Measurements from ENCODE around the gene CCNI. TPM values are rescaled to one million over a fixed set of nuclear protein-coding genes. Genes with fewer than 3 reads are reported as not detected.

CCNI gene
- total RNA-seq, 1 experiment from 2014 or later: 240 TPM

DNA sequence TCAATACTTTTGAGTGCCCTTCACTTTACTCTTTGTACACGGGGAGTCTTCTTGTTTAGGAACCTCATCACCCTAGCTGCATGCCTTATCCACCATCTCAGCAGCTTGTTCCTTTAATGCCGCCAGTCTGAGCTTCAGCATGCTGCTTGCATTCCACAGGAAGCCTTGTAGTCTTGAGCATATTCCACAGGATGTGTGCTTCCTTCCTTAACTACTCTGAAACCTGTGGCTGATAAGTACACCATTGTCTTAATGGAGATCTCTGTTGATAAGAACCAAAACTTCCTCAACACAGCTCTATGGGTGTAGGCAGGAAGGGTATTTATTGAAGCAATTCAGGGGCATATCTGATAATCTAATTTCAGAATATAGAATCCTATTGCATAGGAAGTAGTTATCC lies 24.4 kb upstream of the CCNI start:
- H3K23ac ChIP-seq (ENCODE audit: insufficient read length, low read depth, low read length): no peak overlapping the region
- no peak overlapping the region for H2AK5ac ChIP-seq (ENCODE audit: insufficient read length, low read length)
- no peak for DNase-seq
- no peak overlapping the region for H3T11ph ChIP-seq (ENCODE audit: low read length)
- H3K36me3 Mint-ChIP-seq (ENCODE audit: insufficient read depth in 1 of 3, low read depth in 3 of 3): no peaks in the 10 kb centered on the region
- H3K9ac ChIP-seq (ENCODE audit: extremely low read depth, insufficient read length, low read length): no peak overlapping the region
- no peak overlapping the region for H3K4me3 Mint-ChIP-seq
- H3K27ac ChIP-seq (ENCODE audit: insufficient read length, low read depth, low read length): no peak overlapping the region
- H3K79me2 ChIP-seq (ENCODE audit: insufficient read depth, low read length): no peaks in the 10 kb centered on the region
- no peak overlapping the region for H4K8ac ChIP-seq (replicated peaks; ENCODE audit: insufficient read length, low read depth, low read length)
- H3K4me2 ChIP-seq (ENCODE audit: insufficient read depth, insufficient read length, low read length): no peak overlapping the region
- no peaks in the 10 kb centered on the region for H3K9me3 Mint-ChIP-seq
- no peak overlapping the region for H2BK5ac ChIP-seq (ENCODE audit: insufficient read length, low read length)
- no peak overlapping the region for H3K14ac ChIP-seq (ENCODE audit: insufficient read depth, low read length)
- H3K4ac ChIP-seq (ENCODE audit: low read depth, low read length): no peak overlapping the region
- no peak overlapping the region for H2BK15ac ChIP-seq (ENCODE audit: low read depth, low read length)
- no peak overlapping the region for H2BK20ac ChIP-seq (ENCODE audit: low read depth, low read length, poor library complexity, severe bottlenecking)
- H2BK12ac ChIP-seq (ENCODE audit: insufficient read length, low read depth, low read length): no peak overlapping the region
- H3K27ac Mint-ChIP-seq: no peak overlapping the region
- H4K5ac ChIP-seq (ENCODE audit: insufficient read length, low read depth, low read length): no peak overlapping the region
- no peak overlapping the region for H2BK120ac ChIP-seq (ENCODE audit: low read depth, low read length, poor library complexity, severe bottlenecking)
- no peaks in the 10 kb centered on the region for H4K20me1 ChIP-seq (ENCODE audit: control insufficient read depth, insufficient read depth, insufficient read length)
- H3K79me1 ChIP-seq (ENCODE audit: insufficient read depth, low read depth, low read length, poor library complexity, severe bottlenecking): no peaks in the 10 kb centered on the region
- no peaks in the 10 kb centered on the region for H3K4me1 ChIP-seq (ENCODE audit: insufficient read depth, low read length)
- H4K91ac ChIP-seq (ENCODE audit: insufficient read length, low read depth, low read length): no peak overlapping the region
- no peaks in the 10 kb centered on the region for H3K9me3 ChIP-seq (ENCODE audit: control insufficient read depth, low read depth, low read length)
- H3K56ac ChIP-seq (ENCODE audit: insufficient read length, low read depth, low read length): no peak overlapping the region
- no peak overlapping the region for H2AFZ ChIP-seq (ENCODE audit: low read length)
- H3K4me1 Mint-ChIP-seq: peaks cover 6 to 9% of the 10 kb centered on the region in 2 experiments
- H3K18ac ChIP-seq (ENCODE audit: insufficient read length, low read depth, low read length): no peak overlapping the region
- TF ChIP-seq, protein P1, sequence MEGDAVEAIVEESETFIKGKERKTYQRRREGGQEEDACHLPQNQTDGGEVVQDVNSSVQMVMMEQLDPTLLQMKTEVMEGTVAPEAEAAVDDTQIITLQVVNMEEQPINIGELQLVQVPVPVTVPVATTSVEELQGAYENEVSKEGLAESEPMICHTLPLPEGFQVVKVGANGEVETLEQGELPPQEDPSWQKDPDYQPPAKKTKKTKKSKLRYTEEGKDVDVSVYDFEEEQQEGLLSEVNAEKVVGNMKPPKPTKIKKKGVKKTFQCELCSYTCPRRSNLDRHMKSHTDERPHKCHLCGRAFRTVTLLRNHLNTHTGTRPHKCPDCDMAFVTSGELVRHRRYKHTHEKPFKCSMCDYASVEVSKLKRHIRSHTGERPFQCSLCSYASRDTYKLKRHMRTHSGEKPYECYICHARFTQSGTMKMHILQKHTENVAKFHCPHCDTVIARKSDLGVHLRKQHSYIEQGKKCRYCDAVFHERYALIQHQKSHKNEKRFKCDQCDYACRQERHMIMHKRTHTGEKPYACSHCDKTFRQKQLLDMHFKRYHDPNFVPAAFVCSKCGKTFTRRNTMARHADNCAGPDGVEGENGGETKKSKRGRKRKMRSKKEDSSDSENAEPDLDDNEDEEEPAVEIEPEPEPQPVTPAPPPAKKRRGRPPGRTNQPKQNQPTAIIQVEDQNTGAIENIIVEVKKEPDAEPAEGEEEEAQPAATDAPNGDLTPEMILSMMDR (conservative IDR thresholded peaks at IDR 0.05): no peak
- H3K23me2 ChIP-seq (ENCODE audit: insufficient read length, low read depth, low read length, poor library complexity, severe bottlenecking): no peaks in the 10 kb centered on the region
- H3K27me3 Mint-ChIP-seq (ENCODE audit: low read depth): no peaks in the 10 kb centered on the region
- no CpG with 5 or more reads among the region's 2 CpGs for WGBS (ENCODE audit: extremely low coverage, insufficient read length, low lambda C conversion rate)
- H3K27me3 ChIP-seq (ENCODE audit: insufficient read depth, low read length): no peaks in the 10 kb centered on the region
